NB4 (cell line): ENCODE results near the gene STAT5B.
"Not testable (repeated sequence)": the region's sequence is repeated elsewhere in the genome, so short reads cannot be mapped to it uniquely, and the experiment has no call there.

Source experiments
- DNase-seq: peaks from one replicate; pipeline ENCODE4 v3.0.0; 2010; ENCODE audit warnings: low read depth
- H3K4me3 ChIP-seq: one replicate; pipeline ENCODE4 v1.5.1; 2011; ENCODE audit warnings: mild to moderate bottlenecking, low read depth, low read length, moderate library complexity
- MYC ChIP-seq: IDR thresholded peaks from 2 replicates; pipeline ENCODE4 v1.6.1; 2011; ENCODE audit warnings: low read depth, low read length
- POLR2A ChIP-seq: IDR thresholded peaks from 2 replicates; pipeline ENCODE4 v1.6.1; 2011; ENCODE audit warnings: mild to moderate bottlenecking; ENCODE audit not compliant: insufficient read length; ENCODE audit errors: extremely low read depth
- TF ChIP-seq, protein P1 (sequence below): IDR thresholded peaks from 2 replicates; pipeline ENCODE4 v1.6.1; 2011; ENCODE audit warnings: low read depth, low read length
- TF ChIP-seq, protein P2 (sequence below): IDR thresholded peaks from one replicate; pipeline ENCODE4 v1.5.1; 2012; ENCODE audit warnings: low read depth, low read length

The STAT5B gene

DNA sequence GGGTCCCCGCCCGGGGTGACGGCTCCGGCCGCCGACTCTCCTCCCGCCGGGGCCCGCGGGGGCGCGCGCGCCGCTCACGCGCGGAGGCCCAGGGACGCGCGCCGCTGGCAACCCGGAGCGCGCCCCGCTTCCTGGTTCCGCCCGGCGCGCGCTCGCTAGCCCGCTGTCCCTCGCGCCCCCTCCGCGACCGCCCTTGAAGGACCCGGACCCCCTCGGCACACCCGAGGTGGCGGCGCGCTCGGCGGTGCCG lies at the start of gene STAT5B:
Gene STAT5B (minus strand): TSS at position 33 of the 250 bp plus-strand sequence. CDS start 44,264 bp downstream, outside the sequence.
- peak within 1 kb of the TSS; percentile 66 for H3K4me3 ChIP-seq
- TF ChIP-seq, protein P1, sequence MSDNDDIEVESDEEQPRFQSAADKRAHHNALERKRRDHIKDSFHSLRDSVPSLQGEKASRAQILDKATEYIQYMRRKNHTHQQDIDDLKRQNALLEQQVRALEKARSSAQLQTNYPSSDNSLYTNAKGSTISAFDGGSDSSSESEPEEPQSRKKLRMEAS: no peak
- peak; percentile 67 for TF ChIP-seq POLR2A
- TF ChIP-seq MYC: no peak
- TF ChIP-seq, protein P2, sequence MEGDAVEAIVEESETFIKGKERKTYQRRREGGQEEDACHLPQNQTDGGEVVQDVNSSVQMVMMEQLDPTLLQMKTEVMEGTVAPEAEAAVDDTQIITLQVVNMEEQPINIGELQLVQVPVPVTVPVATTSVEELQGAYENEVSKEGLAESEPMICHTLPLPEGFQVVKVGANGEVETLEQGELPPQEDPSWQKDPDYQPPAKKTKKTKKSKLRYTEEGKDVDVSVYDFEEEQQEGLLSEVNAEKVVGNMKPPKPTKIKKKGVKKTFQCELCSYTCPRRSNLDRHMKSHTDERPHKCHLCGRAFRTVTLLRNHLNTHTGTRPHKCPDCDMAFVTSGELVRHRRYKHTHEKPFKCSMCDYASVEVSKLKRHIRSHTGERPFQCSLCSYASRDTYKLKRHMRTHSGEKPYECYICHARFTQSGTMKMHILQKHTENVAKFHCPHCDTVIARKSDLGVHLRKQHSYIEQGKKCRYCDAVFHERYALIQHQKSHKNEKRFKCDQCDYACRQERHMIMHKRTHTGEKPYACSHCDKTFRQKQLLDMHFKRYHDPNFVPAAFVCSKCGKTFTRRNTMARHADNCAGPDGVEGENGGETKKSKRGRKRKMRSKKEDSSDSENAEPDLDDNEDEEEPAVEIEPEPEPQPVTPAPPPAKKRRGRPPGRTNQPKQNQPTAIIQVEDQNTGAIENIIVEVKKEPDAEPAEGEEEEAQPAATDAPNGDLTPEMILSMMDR: no peak
- DNase-seq: peak; percentile 80

GRCh38 chr17:42325026-42325425 lies 48.8 kb upstream of the STAT5B start:
- no peak for TF ChIP-seq MYC
- TF ChIP-seq, protein P1: no peak
- TF ChIP-seq, protein P2: no peak
- no peak for TF ChIP-seq POLR2A
- no peak overlapping the region for H3K4me3 ChIP-seq
- no peak for DNase-seq

GRCh38 chr17:42323268-42323773 lies 47.1 kb upstream of the STAT5B start:
- TF ChIP-seq, protein P1: no peak
- no peak for TF ChIP-seq POLR2A
- no peak for TF ChIP-seq MYC
- TF ChIP-seq, protein P2: no peak
- H3K4me3 ChIP-seq: no peak overlapping the region
- DNase-seq: no peak

DNA sequence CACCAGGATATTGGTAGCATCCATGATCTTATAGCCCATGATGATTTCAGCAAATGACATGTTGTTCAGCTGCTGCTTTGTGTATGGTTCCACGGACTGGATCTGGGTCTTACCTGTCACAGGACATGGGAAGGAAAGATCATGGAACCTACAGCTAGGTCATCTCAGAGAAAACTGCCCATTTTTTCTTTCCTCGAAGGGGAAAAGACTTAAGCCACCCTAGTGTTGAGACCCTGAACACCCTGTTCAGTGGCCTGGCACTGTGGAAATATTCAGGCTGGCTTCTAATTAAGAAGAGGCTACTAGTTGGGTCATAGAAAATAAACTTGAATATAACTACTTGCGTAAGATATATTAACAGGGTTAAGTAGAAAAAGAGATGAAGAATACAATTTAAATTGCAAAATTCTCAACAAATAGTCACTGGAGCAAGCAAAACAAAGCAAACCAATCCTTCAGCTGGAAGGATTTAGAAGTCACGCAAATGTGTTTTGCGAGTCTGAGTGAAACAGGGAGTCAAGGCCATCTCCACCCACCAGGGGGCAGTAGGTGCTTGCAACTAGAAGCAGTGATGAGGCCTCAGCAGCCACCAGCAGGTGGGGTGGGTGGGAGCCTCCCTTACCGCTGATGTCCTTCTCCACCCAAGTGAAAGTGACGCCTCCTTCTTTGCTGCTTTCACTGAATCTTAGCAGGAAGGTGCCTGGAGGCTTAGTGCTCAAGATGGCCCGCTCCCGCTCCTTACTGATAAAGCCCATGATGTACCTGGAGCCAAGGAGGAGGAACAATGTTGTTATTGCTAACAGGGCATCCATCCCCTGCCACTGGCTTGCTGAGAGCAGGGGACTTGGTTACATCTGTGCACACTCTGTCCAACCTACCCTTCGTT lies 46.4 kb upstream of the STAT5B start:
- TF ChIP-seq, protein P2: peak; percentile 96
- TF ChIP-seq MYC: no peak
- peak; percentile 95 for DNase-seq

DNA sequence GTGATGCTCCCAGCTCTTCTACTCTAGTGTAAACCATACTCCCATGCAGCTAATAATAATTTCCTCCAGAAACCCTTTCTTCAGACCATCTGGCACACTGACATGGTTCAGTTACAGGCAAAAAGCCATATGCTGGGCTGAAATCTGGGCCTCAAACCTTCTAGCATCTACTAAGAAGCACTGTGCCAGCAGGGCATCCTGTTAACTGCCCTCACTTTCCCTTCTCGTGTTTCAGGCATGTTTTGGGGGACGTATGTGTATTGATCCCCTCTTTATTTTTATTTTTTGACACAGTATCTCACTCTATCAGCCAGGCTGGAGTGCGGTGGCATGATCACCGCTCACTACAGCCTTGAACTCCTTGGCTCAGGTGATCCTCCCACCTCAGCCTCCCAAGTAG lies 45.4 kb upstream of the STAT5B start:
- H3K4me3 ChIP-seq: no peak overlapping the region
- DNase-seq: no peak
- TF ChIP-seq, protein P1: no peak
- TF ChIP-seq POLR2A (no peak), MYC (no peak)
- TF ChIP-seq, protein P2: no peak

More for the DNA sequence above, 46.4 kb upstream of the STAT5B start:
- no peak overlapping the region for H3K4me3 ChIP-seq

- not testable (repeated sequence) for DNase-seq, H3K4me3 ChIP-seq
Observed at GRCh38 chr17:42317967-42318366, 41.8 kb upstream of the STAT5B start.
